ENCODE measurements around the gene EMSY. TPM values are rescaled to one million over a fixed set of nuclear protein-coding genes. Genes with fewer than 3 reads are reported as not detected.
"Not testable (repeated sequence)": the region's sequence is repeated elsewhere in the genome, so short reads cannot be mapped to it uniquely, and the experiment has no call there.

Gene EMSY
- total and polyA plus RNA-seq, 8 donors, result 18.2 to 43.9 (median 36.9) TPM

DNA sequence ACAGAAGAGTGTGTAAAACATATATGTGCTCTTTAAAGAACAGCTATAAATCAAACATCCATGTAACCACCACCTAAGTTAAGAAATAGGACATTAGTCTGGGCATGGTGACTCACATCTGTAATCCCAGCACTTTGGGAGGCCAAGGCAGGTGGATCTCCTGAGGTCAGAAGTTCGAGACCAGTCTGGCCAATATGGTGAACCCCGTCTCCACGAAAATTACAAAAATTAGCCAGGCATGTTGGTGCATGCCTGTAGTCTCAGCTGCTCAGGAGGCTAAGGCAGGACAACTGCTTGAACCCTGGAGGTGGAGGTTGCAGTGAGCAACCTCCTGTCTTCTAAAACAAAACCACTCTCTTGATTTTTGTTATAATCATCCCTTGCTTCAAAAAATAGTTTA is 122.4 kb downstream of the EMSY start:
- DNase-seq (no peak), ATAC-seq (no peak)
- Histone ChIP-seq H3K9me3 (no peaks in the 10 kb centered on the region), H3K4me1 (no peaks in the 10 kb centered on the region), H3K27me3 (no peaks in the 10 kb centered on the region), H3K27ac (no peak overlapping the region), H3K4me3 (no peak overlapping the region), H3K36me3 (no peaks in the 10 kb centered on the region)
- TF ChIP-seq, protein P1, sequence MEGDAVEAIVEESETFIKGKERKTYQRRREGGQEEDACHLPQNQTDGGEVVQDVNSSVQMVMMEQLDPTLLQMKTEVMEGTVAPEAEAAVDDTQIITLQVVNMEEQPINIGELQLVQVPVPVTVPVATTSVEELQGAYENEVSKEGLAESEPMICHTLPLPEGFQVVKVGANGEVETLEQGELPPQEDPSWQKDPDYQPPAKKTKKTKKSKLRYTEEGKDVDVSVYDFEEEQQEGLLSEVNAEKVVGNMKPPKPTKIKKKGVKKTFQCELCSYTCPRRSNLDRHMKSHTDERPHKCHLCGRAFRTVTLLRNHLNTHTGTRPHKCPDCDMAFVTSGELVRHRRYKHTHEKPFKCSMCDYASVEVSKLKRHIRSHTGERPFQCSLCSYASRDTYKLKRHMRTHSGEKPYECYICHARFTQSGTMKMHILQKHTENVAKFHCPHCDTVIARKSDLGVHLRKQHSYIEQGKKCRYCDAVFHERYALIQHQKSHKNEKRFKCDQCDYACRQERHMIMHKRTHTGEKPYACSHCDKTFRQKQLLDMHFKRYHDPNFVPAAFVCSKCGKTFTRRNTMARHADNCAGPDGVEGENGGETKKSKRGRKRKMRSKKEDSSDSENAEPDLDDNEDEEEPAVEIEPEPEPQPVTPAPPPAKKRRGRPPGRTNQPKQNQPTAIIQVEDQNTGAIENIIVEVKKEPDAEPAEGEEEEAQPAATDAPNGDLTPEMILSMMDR (IDR thresholded peaks at IDR 0.05), result no peak
- intact Hi-C loops (cut with DNase I), result no loop called here

DNA sequence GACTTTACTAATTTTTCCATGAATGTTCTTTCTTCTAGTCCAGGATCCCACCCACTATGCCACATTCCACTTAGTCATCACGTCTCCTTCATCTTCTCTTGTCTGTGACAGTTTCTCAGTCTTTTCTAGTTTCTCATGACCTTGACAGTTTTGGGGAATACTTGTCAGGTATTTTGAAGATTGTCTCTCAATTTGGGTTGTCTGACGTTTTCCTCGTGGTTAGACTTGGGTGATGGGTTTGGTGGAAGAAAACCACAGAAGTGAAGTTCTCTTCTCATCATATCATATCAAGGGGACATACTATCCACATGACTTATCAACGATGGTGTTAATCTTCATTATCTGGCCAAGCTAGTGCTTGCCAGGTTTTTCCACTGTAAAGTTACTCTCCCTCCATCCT is 123.3 kb downstream of the EMSY start:
- no peaks in the 10 kb centered on the region for H3K36me3 ChIP-seq
- DNase-seq (no peak), ATAC-seq (no peak)
- no peak overlapping the region for H3K4me3 ChIP-seq
- H3K4me1 ChIP-seq, result no peaks in the 10 kb centered on the region
- H3K9me3 ChIP-seq, result no peaks in the 10 kb centered on the region
- H3K27ac ChIP-seq, result no peak overlapping the region
- H3K27me3 ChIP-seq, result no peaks in the 10 kb centered on the region
- intact Hi-C loops (cut with DNase I), result no loop called here
- TF ChIP-seq, protein P1 (IDR thresholded peaks at IDR 0.05), result no peak

DNA sequence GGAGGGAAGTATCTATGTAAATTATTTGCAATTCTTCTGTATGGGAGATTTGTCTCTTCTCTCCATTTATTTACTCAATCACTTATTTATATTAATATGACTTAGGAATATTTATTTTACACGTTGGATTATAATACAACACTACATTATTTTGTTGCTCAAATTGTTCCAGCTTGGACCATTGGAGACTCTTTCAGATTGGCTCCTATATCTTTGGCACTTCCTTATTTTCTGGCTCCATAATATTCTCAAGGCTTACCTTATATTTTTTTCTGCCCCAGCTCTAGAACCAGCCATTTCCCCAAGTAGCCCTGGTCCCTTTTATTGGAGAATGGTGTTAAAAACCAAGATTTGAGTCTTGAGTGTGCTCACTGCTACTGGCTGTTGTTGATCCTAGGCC is 123.8 kb downstream of the EMSY start:
- ATAC-seq (no peak), DNase-seq (no peak)
- Histone ChIP-seq H3K4me1 (no peaks in the 10 kb centered on the region), H3K27ac (no peak overlapping the region), H3K4me3 (no peak overlapping the region), H3K9me3 (no peaks in the 10 kb centered on the region), H3K27me3 (no peaks in the 10 kb centered on the region), H3K36me3 (no peaks in the 10 kb centered on the region)
- intact Hi-C loops (cut with DNase I), result no loop called here
- TF ChIP-seq, protein P1 (IDR thresholded peaks at IDR 0.05), result no peak

- intact Hi-C loops (cut with DNase I); ATAC-seq; H3K4me3 ChIP-seq; H3K4me1 ChIP-seq; DNase-seq; H3K9me3 ChIP-seq; H3K36me3 ChIP-seq; H3K27ac ChIP-seq; H3K27me3 ChIP-seq: not testable (repeated sequence)
Observed at GRCh38 chr11:76572181-76572875, 127.5 kb downstream of the EMSY start.

DNA sequence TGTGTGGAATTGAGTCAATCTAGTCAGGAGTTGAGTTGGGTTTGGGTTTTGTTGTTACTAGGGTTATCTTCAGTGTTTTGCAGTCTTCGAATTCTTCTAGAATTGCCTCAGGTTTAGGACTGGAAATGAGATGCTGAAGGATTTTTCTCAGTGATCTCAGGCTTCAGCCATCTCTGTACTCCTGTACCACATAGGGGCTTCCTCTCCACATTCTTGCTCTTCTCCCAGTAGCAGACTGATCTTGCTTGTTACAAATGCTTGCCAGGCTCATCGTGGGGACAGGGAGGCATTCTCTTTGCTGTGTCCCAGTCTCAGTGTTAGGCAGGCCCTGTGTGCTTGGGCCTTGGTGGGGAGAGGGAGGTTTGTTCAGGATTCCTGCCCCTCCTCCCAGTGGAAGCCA is 129.6 kb downstream of the EMSY start:
- Histone ChIP-seq H3K9me3 (no peaks in the 10 kb centered on the region), H3K27ac (no peak overlapping the region), H3K4me1 (no peaks in the 10 kb centered on the region), H3K4me3 (no peak overlapping the region), H3K27me3 (no peaks in the 10 kb centered on the region), H3K36me3 (no peaks in the 10 kb centered on the region)
- TF ChIP-seq, protein P1 (IDR thresholded peaks at IDR 0.05), result no peak
- DNase-seq (no peak), ATAC-seq (no peak)
- intact Hi-C loops (cut with DNase I), result no loop called here

GRCh38 chr11:76574879-76575278 is 130.1 kb downstream of the EMSY start:
- Histone ChIP-seq H3K9me3 (no peaks in the 10 kb centered on the region), H3K4me1 (peaks cover 0 to 4% of the 10 kb centered on the region in 2 donors), H3K4me3 (no peak overlapping the region), H3K27me3 (no peaks in the 10 kb centered on the region), H3K36me3 (no peaks in the 10 kb centered on the region), H3K27ac (no peak overlapping the region)
- DNase-seq, result no peak
- TF ChIP-seq, protein P1 (IDR thresholded peaks at IDR 0.05), result no peak
- ATAC-seq, result no peak
- intact Hi-C loops (cut with DNase I), result no loop called here

All from left lung (tissue), 10 donors.